Activated CD8-positive, alpha-beta T cell treated with anti-CD3 and anti-CD28 coated beads for 36 hours (primary cell): ENCODE data around the gene MCTP1. TPM values are rescaled to one million over a fixed set of nuclear protein-coding genes. Genes with fewer than 3 reads are reported as not detected.

Experiments
- ATAC-seq: fragments of 200-7000 bp; cut with Tn5 transposase; one replicate; pipeline ENCODE4 v1.10.0; 2021; ENCODE audit warnings: mild to moderate bottlenecking, moderate library complexity
- CTCF ChIA-PET: fragments of 350-600 bp; sonication (Branson Sonifier 250); formaldehyde crosslinking; loops from one replicate; lab custom pipeline; 2021; ENCODE audit warnings: antibody characterized with exemption; lab: Charles Lee
- POLR2A ChIA-PET: fragments of 350-600 bp; sonication (Branson Sonifier 250); formaldehyde crosslinking; loops from one replicate; lab custom pipeline; 2021; ENCODE audit warnings: antibody characterized with exemption; lab: Charles Lee
- DNase-seq: peaks from one replicate; pipeline ENCODE4 v3.0.0-alpha.2; 2020
- H3K27ac Mint-ChIP-seq: one replicate; pipeline ENCODE4 v1.8.0; 2021; ENCODE audit warnings: mild to moderate bottlenecking, mixed read lengths
- H3K27me3 Mint-ChIP-seq: one replicate; pipeline ENCODE4 v1.8.0; 2021; ENCODE audit warnings: mixed read lengths
- H3K36me3 Mint-ChIP-seq: one replicate; pipeline ENCODE4 v1.8.0; 2021; ENCODE audit warnings: low read depth, mixed read lengths
- H3K4me1 Mint-ChIP-seq: one replicate; pipeline ENCODE4 v1.8.0; 2021; ENCODE audit warnings: low read depth, mixed read lengths
- H3K4me3 Mint-ChIP-seq: one replicate; pipeline ENCODE4 v1.8.0; 2021; ENCODE audit warnings: mild to moderate bottlenecking, moderate library complexity, mixed read lengths
- H3K9me3 Mint-ChIP-seq: one replicate; pipeline ENCODE4 v1.8.0; 2021; ENCODE audit warnings: mixed read lengths
- CTCF ChIP-seq: fragments of 200-600 bp; IDR thresholded peaks from one replicate; pipeline ENCODE4 v1.8.0; 2022; ENCODE audit warnings: antibody characterized with exemption, mild to moderate bottlenecking
- intact Hi-C: fragments of 100-400 bp; cut with micrococcal nuclease; formaldehyde crosslinking; loops from one replicate; pipeline ENCODE4 v1.10.0; 2022
- total RNA-seq, 2 experiments: library from RNA; stranded (reverse); gene quantifications; one replicate each; pipeline ENCODE4 v1.2.3, GENCODE V29; 2021

MCTP1 gene
- total RNA-seq, 2 experiments from 2014 or later, result 0.20 to 0.40 TPM

GRCh38 chr5:94670726-94671125 lies 614.2 kb downstream of the MCTP1 start:
- no peak for DNase-seq
- H3K4me3 Mint-ChIP-seq, result no peak overlapping the region
- no peak overlapping the region for H3K27ac Mint-ChIP-seq
- ATAC-seq, result no peak
- H3K9me3 Mint-ChIP-seq, result no peaks in the 10 kb centered on the region
- H3K4me1 Mint-ChIP-seq, result no peaks in the 10 kb centered on the region
- intact Hi-C loops, result no loop called here
- CTCF ChIA-PET, result no interaction called here
- peaks cover 17% of the 10 kb centered on the region for H3K36me3 Mint-ChIP-seq
- TF ChIP-seq CTCF, result no peak
- no peaks in the 10 kb centered on the region for H3K27me3 Mint-ChIP-seq
- POLR2A ChIA-PET, result no interaction called here

GRCh38 chr5:94667937-94668336 lies 617.0 kb downstream of the MCTP1 start:
- no peaks in the 10 kb centered on the region for H3K4me1 Mint-ChIP-seq
- TF ChIP-seq CTCF, result no peak
- no peak overlapping the region for H3K4me3 Mint-ChIP-seq
- ChIA-PET CTCF (interaction anchor here (1.1 kb wide), 1 partner anchor 9 kb away, joined by 3 read pairs; no protein-coding TSS in a partner anchor), POLR2A (no interaction called here)
- ATAC-seq (no peak), DNase-seq (no peak)
- no peak overlapping the region for H3K27ac Mint-ChIP-seq
- intact Hi-C loops, result no loop called here
- peaks cover 15% of the 10 kb centered on the region for H3K36me3 Mint-ChIP-seq
- H3K9me3 Mint-ChIP-seq, result no peaks in the 10 kb centered on the region
- H3K27me3 Mint-ChIP-seq, result no peaks in the 10 kb centered on the region

- H3K4me3 Mint-ChIP-seq, result no peak overlapping the region
- POLR2A ChIA-PET, result no interaction called here
- intact Hi-C loops, result no loop called here
- H3K4me1 Mint-ChIP-seq, result no peaks in the 10 kb centered on the region
- H3K9me3 Mint-ChIP-seq, result peaks cover 23% of the 10 kb centered on the region
- H3K27ac Mint-ChIP-seq, result no peak overlapping the region
- DNase-seq (no peak), ATAC-seq (no peak)
- H3K27me3 Mint-ChIP-seq, result no peaks in the 10 kb centered on the region
- TF ChIP-seq CTCF, result no peak
- CTCF ChIA-PET, result interaction anchor here (1.0 to 1.4 kb wide), 2 partner anchors 9 to 14 kb away, joined by 3 read pairs; no protein-coding TSS in a partner anchor
- peaks cover 35% of the 10 kb centered on the region for H3K36me3 Mint-ChIP-seq
These were observed 623.8 kb downstream of the MCTP1 start for GRCh38 chr5:94661086-94661485.

- no peak for TF ChIP-seq CTCF
- ATAC-seq, result no peak
- ChIA-PET POLR2A (no interaction called here), CTCF (interaction anchor here (1.0 to 1.4 kb wide), 2 partner anchors 9 to 15 kb away, joined by 3 read pairs; no protein-coding TSS in a partner anchor)
- Mint-ChIP-seq H3K27ac (no peak overlapping the region), H3K27me3 (no peaks in the 10 kb centered on the region), H3K36me3 (peaks cover 41% of the 10 kb centered on the region), H3K4me1 (no peaks in the 10 kb centered on the region), H3K4me3 (no peak overlapping the region), H3K9me3 (peaks cover 23% of the 10 kb centered on the region)
- no peak for DNase-seq
- intact Hi-C loops, result no loop called here
These were observed 624.4 kb downstream of the MCTP1 start for GRCh38 chr5:94660506-94660905.

- POLR2A ChIA-PET, result interaction anchor here (0.7 kb wide), 1 partner anchor 768 kb away, joined by 3 read pairs; no protein-coding TSS in a partner anchor
- no peak for TF ChIP-seq CTCF
- intact Hi-C loops, result no loop called here
- ATAC-seq (no peak), DNase-seq (no peak)
- Mint-ChIP-seq H3K4me3 (no peak overlapping the region), H3K27me3 (no peaks in the 10 kb centered on the region), H3K9me3 (peaks cover 32% of the 10 kb centered on the region), H3K36me3 (peaks cover 57% of the 10 kb centered on the region), H3K4me1 (no peaks in the 10 kb centered on the region), H3K27ac (no peak overlapping the region)
- CTCF ChIA-PET, result no interaction called here
These were observed 626.6 kb downstream of the MCTP1 start for GRCh38 chr5:94658272-94658671.

Other genes with a start within 250 kb of the MCTP1 start
- not detected for gene FAM81B, start 106.3 kb upstream of the MCTP1 start, total RNA-seq